ENCODE measurements around the gene ADGRL3.

The ADGRL3 gene

DNA sequence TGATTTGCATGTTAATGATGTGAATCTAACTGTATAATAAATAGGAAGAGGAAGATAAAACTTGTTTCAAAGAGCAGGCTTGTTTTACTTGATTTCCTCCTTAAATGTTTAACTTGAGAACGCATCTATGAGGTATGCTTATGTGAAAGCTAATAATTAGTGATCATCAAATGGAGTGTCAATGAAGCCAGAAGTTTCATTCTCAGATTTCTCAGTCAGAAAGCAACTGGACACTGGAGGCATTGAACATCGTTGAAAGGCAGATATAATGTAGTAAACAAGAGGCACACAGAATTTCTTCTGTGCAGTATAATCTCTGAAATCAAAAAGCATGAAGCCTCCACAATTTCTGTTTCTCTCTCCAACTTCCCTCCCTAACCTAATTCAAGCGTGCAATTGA, 672.9 kb downstream of the ADGRL3 start:
- Histone ChIP-seq H3K4me3 (ENCODE audit: insufficient read depth, low read depth, low read length) (no peak overlapping the region), H3K27me3 (ENCODE audit: control insufficient read depth, insufficient read depth, low read length, poor library complexity, severe bottlenecking) (no peaks in the 10 kb centered on the region), H3K27ac (ENCODE audit: insufficient read depth, low read depth, low read length, poor library complexity, severe bottlenecking) (no peak overlapping the region), H3K9me3 (ENCODE audit: control insufficient read depth, low read length) (no peaks in the 10 kb centered on the region), H3K36me3 (ENCODE audit: control insufficient read depth, insufficient read depth, low read length) (no peaks in the 10 kb centered on the region), H3K4me1 (ENCODE audit: control insufficient read depth, insufficient read depth, low read length) (no peaks in the 10 kb centered on the region)
- 87 to 98% methylated on average over 2 of the region's 3 CpGs for WGBS, 2 experiments

DNA sequence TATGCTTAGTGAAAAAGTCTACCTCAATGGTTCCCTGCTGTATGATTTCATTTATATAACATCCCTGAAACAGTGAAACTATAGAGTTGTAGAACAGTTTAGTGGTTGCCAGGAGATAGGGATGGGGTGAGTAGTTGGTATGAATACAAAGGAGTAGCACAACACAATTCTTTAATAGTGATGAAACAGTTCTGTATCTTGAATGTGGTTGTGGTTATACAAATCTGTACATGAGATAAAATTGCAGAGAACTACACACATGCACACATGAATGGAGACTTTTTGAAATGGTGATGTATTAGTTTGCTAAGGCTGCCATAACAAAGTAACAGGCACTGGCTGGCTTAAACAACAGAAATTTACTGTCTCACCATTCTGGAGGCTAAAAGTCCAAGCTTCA, 677.1 kb downstream of the ADGRL3 start:
- no peak overlapping the region for H3K27ac ChIP-seq (ENCODE audit: insufficient read depth, low read depth, low read length, poor library complexity, severe bottlenecking)
- no peak overlapping the region for H3K4me3 ChIP-seq (ENCODE audit: insufficient read depth, low read depth, low read length)
- H3K36me3 ChIP-seq (ENCODE audit: control insufficient read depth, insufficient read depth, low read length): no peaks in the 10 kb centered on the region
- no peaks in the 10 kb centered on the region for H3K4me1 ChIP-seq (ENCODE audit: control insufficient read depth, insufficient read depth, low read length)
- no peaks in the 10 kb centered on the region for H3K27me3 ChIP-seq (ENCODE audit: control insufficient read depth, insufficient read depth, low read length, poor library complexity, severe bottlenecking)
- no peaks in the 10 kb centered on the region for H3K9me3 ChIP-seq (ENCODE audit: control insufficient read depth, low read length)

DNA sequence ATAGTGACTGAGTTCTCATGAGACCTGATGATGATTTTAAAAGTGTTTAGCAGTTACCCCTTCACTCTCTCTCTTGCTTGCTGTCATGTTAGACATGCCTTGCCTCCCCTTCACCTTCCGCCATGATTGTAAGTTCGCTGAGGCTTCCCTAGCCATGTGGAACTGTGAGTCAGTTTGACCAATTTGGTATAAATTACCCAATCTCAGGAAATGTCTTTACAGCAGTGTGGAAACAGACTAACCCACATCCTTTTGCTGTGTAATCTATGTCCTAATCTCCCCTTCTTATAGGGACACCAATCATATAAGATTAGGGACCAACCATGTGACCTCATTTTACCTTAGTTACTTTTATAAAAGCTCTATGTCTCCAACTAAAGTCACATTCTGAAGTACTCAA, 677.8 kb downstream of the ADGRL3 start:
- WGBS, 2 experiments: 95 to 98% methylated on average over 2 of the region's 2 CpGs
- no peaks in the 10 kb centered on the region for H3K27me3 ChIP-seq (ENCODE audit: control insufficient read depth, insufficient read depth, low read length, poor library complexity, severe bottlenecking)
- no peaks in the 10 kb centered on the region for H3K9me3 ChIP-seq (ENCODE audit: control insufficient read depth, low read length)
- H3K4me1 ChIP-seq (ENCODE audit: control insufficient read depth, insufficient read depth, low read length): no peaks in the 10 kb centered on the region
- H3K36me3 ChIP-seq (ENCODE audit: control insufficient read depth, insufficient read depth, low read length): no peaks in the 10 kb centered on the region
- no peak overlapping the region for H3K4me3 ChIP-seq (ENCODE audit: insufficient read depth, low read depth, low read length)
- H3K27ac ChIP-seq (ENCODE audit: insufficient read depth, low read depth, low read length, poor library complexity, severe bottlenecking): no peak overlapping the region

DNA sequence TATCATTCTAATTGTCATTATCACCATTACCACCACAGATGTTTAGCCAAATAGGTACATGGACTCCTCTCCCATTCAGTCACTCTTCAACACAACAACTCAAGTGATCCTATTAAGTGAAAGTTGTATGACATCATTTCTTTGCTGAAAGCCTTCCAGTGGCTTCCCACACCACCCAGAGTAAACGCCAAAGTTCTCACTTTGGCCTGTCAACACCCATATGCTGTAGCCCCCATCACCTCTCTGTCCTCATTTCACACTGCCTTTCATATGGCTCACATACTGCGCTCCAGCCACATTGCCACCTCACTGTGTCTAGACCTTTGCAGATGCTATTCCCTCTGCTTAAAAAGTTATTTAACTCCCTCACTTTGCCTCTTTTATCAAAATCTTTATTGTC, 682.3 kb downstream of the ADGRL3 start:
- Histone ChIP-seq H3K4me1 (ENCODE audit: control insufficient read depth, insufficient read depth, low read length) (no peaks in the 10 kb centered on the region), H3K36me3 (ENCODE audit: control insufficient read depth, insufficient read depth, low read length) (no peaks in the 10 kb centered on the region), H3K4me3 (ENCODE audit: insufficient read depth, low read depth, low read length) (no peak overlapping the region), H3K27ac (ENCODE audit: insufficient read depth, low read depth, low read length, poor library complexity, severe bottlenecking) (no peak overlapping the region), H3K9me3 (ENCODE audit: control insufficient read depth, low read length) (no peaks in the 10 kb centered on the region), H3K27me3 (ENCODE audit: control insufficient read depth, insufficient read depth, low read length, poor library complexity, severe bottlenecking) (no peaks in the 10 kb centered on the region)
- WGBS, 2 experiments: 94 to 96% methylated on average over 2 of the region's 2 CpGs

DNA sequence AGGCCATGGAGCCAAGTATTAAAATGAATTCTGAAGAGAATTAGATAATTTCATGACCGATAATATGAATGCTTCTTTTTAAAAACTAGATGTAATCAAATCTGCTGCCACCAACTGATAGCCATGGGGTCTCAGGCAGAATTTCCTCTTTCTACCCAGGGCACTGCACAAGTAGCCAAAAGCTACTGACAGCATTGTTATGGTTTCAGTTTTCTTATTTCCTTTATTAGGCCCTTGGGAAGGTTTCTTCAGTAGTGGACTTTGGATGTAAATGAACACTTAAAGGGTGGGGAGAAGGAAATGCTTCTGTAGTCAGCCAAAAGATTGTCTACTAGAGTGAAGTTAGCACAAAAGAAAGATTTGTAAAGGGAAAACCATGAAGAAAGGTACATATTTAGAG, 686.0 kb downstream of the ADGRL3 start:
- 95 to 100% methylated on average over 1 of the region's 1 CpG for WGBS, 2 experiments
- peaks cover 2% of the 10 kb centered on the region for H3K9me3 ChIP-seq (ENCODE audit: control insufficient read depth, low read length)
- no peak overlapping the region for H3K27ac ChIP-seq (ENCODE audit: insufficient read depth, low read depth, low read length, poor library complexity, severe bottlenecking)
- H3K27me3 ChIP-seq (ENCODE audit: control insufficient read depth, insufficient read depth, low read length, poor library complexity, severe bottlenecking): no peaks in the 10 kb centered on the region
- no peaks in the 10 kb centered on the region for H3K4me1 ChIP-seq (ENCODE audit: control insufficient read depth, insufficient read depth, low read length)
- no peaks in the 10 kb centered on the region for H3K36me3 ChIP-seq (ENCODE audit: control insufficient read depth, insufficient read depth, low read length)
- no peak overlapping the region for H3K4me3 ChIP-seq (ENCODE audit: insufficient read depth, low read depth, low read length)

DNA sequence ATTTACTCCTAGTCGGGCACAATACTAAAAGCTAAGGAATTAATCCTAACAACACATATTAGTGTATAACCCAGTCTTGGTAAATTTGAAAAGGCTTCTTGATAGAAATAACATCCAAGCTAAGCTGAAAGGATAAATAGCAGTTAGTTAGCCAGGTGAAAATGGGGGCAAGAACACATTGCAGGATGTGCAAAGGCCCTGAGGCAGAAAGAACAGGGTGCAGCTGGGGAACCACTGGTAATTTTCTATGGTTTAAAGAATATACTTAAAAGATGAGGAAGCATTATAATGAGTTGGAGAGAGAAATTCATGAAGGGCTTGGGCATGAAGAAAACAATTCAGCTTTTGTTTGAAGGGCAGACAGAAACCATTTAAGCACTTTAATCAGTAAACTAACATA, 689.0 kb downstream of the ADGRL3 start:
- no peaks in the 10 kb centered on the region for H3K4me1 ChIP-seq (ENCODE audit: control insufficient read depth, insufficient read depth, low read length)
- 88% methylated on average over 1 of the region's 1 CpG; no CpG with 5 or more reads in 1 of the 2 experiments for WGBS, 2 experiments

DNA sequence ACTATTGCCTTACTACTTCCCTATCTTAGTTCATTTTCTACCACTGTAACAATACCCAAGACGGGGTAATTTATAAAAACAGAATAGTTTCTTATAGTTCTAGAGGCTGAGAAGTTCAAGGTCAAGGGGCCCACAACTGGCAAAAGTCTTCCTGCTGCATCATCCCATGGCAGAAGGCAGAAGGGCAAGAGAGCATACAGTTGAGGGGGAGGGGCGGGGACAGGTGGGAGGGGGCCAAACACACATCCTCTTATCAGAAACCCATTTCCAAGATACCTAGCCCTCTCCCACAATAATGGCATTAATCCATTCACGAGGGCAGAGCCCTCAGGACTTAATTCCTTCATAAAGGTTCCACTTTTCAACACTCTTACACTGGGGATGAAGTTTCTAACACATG, 690.2 kb downstream of the ADGRL3 start:
- Histone ChIP-seq H3K4me3 (ENCODE audit: insufficient read depth, low read depth, low read length) (no peak overlapping the region), H3K27me3 (ENCODE audit: control insufficient read depth, insufficient read depth, low read length, poor library complexity, severe bottlenecking) (no peaks in the 10 kb centered on the region), H3K27ac (ENCODE audit: insufficient read depth, low read depth, low read length, poor library complexity, severe bottlenecking) (no peak overlapping the region), H3K36me3 (ENCODE audit: control insufficient read depth, insufficient read depth, low read length) (no peaks in the 10 kb centered on the region), H3K4me1 (ENCODE audit: control insufficient read depth, insufficient read depth, low read length) (no peaks in the 10 kb centered on the region), H3K9me3 (ENCODE audit: control insufficient read depth, low read length) (peaks cover 2% of the 10 kb centered on the region)
- WGBS, 2 experiments: 83 to 90% methylated on average over 2 to 3 of the region's 3 CpGs

More for the DNA sequence above, 689.0 kb downstream of the ADGRL3 start:
- no peaks in the 10 kb centered on the region for H3K36me3 ChIP-seq (ENCODE audit: control insufficient read depth, insufficient read depth, low read length)
- H3K27ac ChIP-seq (ENCODE audit: insufficient read depth, low read depth, low read length, poor library complexity, severe bottlenecking): no peak overlapping the region
- H3K27me3 ChIP-seq (ENCODE audit: control insufficient read depth, insufficient read depth, low read length, poor library complexity, severe bottlenecking): no peaks in the 10 kb centered on the region
- no peak overlapping the region for H3K4me3 ChIP-seq (ENCODE audit: insufficient read depth, low read depth, low read length)
- H3K9me3 ChIP-seq (ENCODE audit: control insufficient read depth, low read length): peaks cover 2% of the 10 kb centered on the region

DNA sequence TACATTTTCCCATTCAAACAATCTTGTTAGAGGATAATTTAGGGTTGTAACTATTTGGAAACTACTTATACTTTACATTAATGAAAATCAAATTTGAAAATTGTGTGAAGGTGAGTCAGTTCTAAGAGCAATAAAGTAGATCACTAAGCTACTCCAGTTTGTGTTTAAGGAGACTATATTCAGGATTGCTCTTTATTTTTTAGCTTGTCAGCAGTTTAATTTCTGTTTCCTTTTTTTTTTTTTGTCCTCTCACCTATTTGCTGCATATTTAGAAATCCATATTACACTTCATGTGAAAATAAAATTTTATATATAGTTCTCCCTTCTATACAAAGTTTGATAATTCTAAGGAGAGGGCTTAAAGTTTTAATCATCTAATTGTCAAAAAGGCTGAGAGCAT, 691.8 kb downstream of the ADGRL3 start:
- Histone ChIP-seq H3K36me3 (ENCODE audit: control insufficient read depth, insufficient read depth, low read length) (no peaks in the 10 kb centered on the region), H3K4me1 (ENCODE audit: control insufficient read depth, insufficient read depth, low read length) (peaks cover 6% of the 10 kb centered on the region), H3K9me3 (ENCODE audit: control insufficient read depth, low read length) (peaks cover 2% of the 10 kb centered on the region), H3K27me3 (ENCODE audit: control insufficient read depth, insufficient read depth, low read length, poor library complexity, severe bottlenecking) (no peaks in the 10 kb centered on the region), H3K4me3 (ENCODE audit: insufficient read depth, low read depth, low read length) (no peak overlapping the region), H3K27ac (ENCODE audit: insufficient read depth, low read depth, low read length, poor library complexity, severe bottlenecking) (no peak overlapping the region)

DNA sequence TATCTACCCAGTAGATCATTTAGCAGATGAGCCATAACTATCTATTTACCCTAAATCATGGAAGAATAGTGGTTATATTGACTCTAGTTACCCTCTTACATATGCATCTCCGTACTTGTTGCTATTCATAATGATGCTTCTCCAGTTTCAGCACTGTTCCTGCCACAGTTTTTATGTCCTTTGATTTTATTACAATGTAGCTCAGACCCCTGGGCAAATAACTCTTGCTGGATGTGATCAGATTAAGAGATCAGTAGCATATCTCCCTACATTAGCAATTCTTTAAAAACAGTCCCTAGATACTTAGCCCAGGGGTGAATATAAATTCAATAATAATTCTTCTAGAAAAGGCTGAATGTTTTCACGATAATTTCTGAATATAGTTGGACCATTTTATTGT, 696.5 kb downstream of the ADGRL3 start:
- no peaks in the 10 kb centered on the region for H3K27me3 ChIP-seq (ENCODE audit: control insufficient read depth, insufficient read depth, low read length, poor library complexity, severe bottlenecking)
- WGBS, 2 experiments: 100% methylated on average over 1 to 2 of the region's 2 CpGs

DNA sequence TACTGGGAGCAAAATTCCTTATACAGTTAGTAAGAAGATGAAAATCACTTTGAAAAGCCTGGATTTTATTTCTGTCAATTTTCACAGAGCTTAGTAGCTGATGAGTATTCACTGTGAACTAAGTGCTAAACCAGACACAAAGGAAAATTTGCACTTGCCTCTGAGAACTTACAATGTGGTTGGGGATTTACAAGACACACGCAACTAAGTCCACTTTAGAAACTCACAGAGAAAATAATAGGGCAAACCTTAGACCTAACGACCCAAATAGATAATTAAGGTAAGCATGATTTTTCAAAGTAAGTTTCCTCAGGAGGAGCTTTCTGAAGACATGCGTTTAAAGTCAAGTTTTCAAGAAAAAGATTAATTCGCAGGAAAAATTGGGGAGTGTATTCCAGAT, 708.9 kb downstream of the ADGRL3 start:
- H3K27me3 ChIP-seq (ENCODE audit: control insufficient read depth, insufficient read depth, low read length, poor library complexity, severe bottlenecking): no peaks in the 10 kb centered on the region
- H3K4me1 ChIP-seq (ENCODE audit: control insufficient read depth, insufficient read depth, low read length): no peaks in the 10 kb centered on the region
- no peaks in the 10 kb centered on the region for H3K36me3 ChIP-seq (ENCODE audit: control insufficient read depth, insufficient read depth, low read length)
- H3K27ac ChIP-seq (ENCODE audit: insufficient read depth, low read depth, low read length, poor library complexity, severe bottlenecking): no peak overlapping the region
- H3K4me3 ChIP-seq (ENCODE audit: insufficient read depth, low read depth, low read length): no peak overlapping the region
- no peaks in the 10 kb centered on the region for H3K9me3 ChIP-seq (ENCODE audit: control insufficient read depth, low read length)
- WGBS, 2 experiments: 88 to 89% methylated on average over 4 of the region's 4 CpGs

More for the DNA sequence above, 696.5 kb downstream of the ADGRL3 start:
- no peaks in the 10 kb centered on the region for H3K9me3 ChIP-seq (ENCODE audit: control insufficient read depth, low read length)
- H3K4me1 ChIP-seq (ENCODE audit: control insufficient read depth, insufficient read depth, low read length): peaks cover 8% of the 10 kb centered on the region
- no peak overlapping the region for H3K27ac ChIP-seq (ENCODE audit: insufficient read depth, low read depth, low read length, poor library complexity, severe bottlenecking)
- no peaks in the 10 kb centered on the region for H3K36me3 ChIP-seq (ENCODE audit: control insufficient read depth, insufficient read depth, low read length)
- no peak overlapping the region for H3K4me3 ChIP-seq (ENCODE audit: insufficient read depth, low read depth, low read length)

DNA sequence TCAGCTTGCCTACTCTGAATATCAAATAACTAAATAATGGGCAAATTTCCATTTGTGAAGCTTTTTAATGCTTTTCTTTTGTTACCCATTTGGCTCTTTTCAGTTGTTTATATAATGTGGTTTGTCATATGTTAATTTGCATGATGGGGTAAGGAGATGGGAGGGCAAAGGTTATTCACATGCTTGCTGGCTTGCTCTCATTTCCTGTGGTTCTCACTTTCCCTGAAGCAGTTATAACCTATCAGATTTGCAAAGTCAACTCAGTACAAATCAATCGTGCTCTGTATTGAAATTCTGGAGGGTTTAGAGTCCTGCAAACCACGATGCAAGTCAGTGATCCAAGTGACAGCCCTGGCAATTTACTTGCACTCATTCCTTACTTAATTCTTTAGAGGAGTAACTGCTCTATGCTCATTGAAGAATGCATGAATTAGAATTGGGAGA, 711.2 kb downstream of the ADGRL3 start:
- Histone ChIP-seq H3K27ac (ENCODE audit: insufficient read depth, low read depth, low read length, poor library complexity, severe bottlenecking) (no peak overlapping the region), H3K36me3 (ENCODE audit: control insufficient read depth, insufficient read depth, low read length) (no peaks in the 10 kb centered on the region), H3K4me1 (ENCODE audit: control insufficient read depth, insufficient read depth, low read length) (no peaks in the 10 kb centered on the region), H3K27me3 (ENCODE audit: control insufficient read depth, insufficient read depth, low read length, poor library complexity, severe bottlenecking) (no peaks in the 10 kb centered on the region), H3K9me3 (ENCODE audit: control insufficient read depth, low read length) (no peaks in the 10 kb centered on the region), H3K4me3 (ENCODE audit: insufficient read depth, low read depth, low read length) (no peak overlapping the region)
- 0 to 2% methylated on average over 2 of the region's 2 CpGs for WGBS, 2 experiments
